ENCODE measurements around the gene SYT5. TPM values are rescaled to one million over a fixed set of nuclear protein-coding genes. Genes with fewer than 3 reads are reported as not detected.

The SYT5 gene
- total and polyA plus RNA-seq, 2 of the 13 experiments (the other 11 are each of a cell fraction or from before 2014, with no cell fraction given) = not detected

DNA sequence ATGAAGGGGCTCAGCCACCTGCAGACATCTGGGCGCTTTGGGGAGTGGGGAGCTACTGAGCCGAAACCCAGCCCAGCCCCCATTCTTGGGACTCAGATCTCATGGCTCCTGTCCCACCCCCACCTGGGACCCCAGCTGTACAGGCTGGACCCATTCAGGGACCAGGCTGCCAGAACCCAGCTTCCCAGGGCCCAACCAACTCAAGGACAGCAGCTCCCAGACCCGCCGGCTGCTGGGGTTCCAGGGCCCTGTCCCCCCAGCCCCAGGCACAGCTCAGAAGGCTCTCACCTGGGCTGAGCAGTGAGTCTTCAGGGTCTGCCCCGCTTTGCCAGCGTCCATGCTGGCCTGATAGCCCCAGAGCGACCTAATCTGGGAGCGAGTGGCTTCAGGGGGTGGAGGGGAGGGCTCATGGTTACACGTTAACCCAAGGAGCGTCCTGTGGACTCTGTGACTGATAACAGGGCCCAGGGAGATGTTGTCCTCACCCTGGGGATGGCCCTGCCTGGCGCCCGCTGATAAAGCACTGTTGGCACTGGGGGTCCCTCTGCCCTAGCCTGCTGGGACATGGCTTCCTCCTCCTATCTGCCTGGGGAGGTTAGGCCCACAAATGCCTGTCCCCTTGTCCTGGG, 48.4 kb upstream of the SYT5 start, which contains the start of gene TMEM86B (continued):
- TF ChIP-seq AKAP8 (CRISPR knock-in tag; IDR thresholded peaks at IDR 0.05) (peak; percentile 92), ZNF124 (CRISPR knock-in tag; IDR thresholded peaks at IDR 0.05) (0 out of 2 replicates have a peak, but pooled peaks have one; percentile 36), ZBTB7B (CRISPR knock-in tag; IDR thresholded peaks at IDR 0.05) (peak; percentile 76; the same call in 1 of the 2 replicates), MTF1 (CRISPR knock-in tag; IDR thresholded peaks at IDR 0.05) (no peak), TOE1 (CRISPR knock-in tag; IDR thresholded peaks at IDR 0.05) (no peak), HES4 (CRISPR knock-in tag; IDR thresholded peaks at IDR 0.05; ENCODE audit: borderline replicate concordance) (0 out of 2 replicates have a peak, but pooled peaks have one; percentile 16), IRX3 (CRISPR knock-in tag; IDR thresholded peaks at IDR 0.05; ENCODE audit: borderline replicate concordance, low read depth) (no peak), FOSL2 (CRISPR knock-in tag; IDR thresholded peaks at IDR 0.05) (peak; percentile 44; the same call in 1 of the 2 replicates), ZNF230 (CRISPR knock-in tag; IDR thresholded peaks at IDR 0.05) (peak; percentile 34; the same call in 1 of the 2 replicates), ZNF337 (CRISPR knock-in tag; IDR thresholded peaks at IDR 0.05; ENCODE audit: borderline replicate concordance, low read depth) (no peak), ZNF597 (CRISPR knock-in tag; IDR thresholded peaks at IDR 0.05) (no peak), ZSCAN31 (CRISPR knock-in tag; IDR thresholded peaks at IDR 0.05; ENCODE audit: low read depth) (0 out of 2 replicates have a peak, but pooled peaks have one; percentile 38), ZMAT3 (CRISPR knock-in tag; conservative IDR thresholded peaks at IDR 0.05) (0 out of 2 replicates have a peak, but pooled peaks have one; percentile 55), HDAC1 (CRISPR knock-in tag; IDR thresholded peaks at IDR 0.05) (peak; percentile 75), FIP1L1 (IDR thresholded peaks at IDR 0.05; ENCODE audit: borderline replicate concordance, insufficient read depth, low read depth, low read length) (no peak), ZSCAN21 (CRISPR knock-in tag; IDR thresholded peaks at IDR 0.05; ENCODE audit: borderline replicate concordance) (peak; percentile 55; the same call in 1 of the 2 replicates), FOXP1 (IDR thresholded peaks at IDR 0.05) (no peak), FOXP1 (CRISPR knock-in tag; IDR thresholded peaks at IDR 0.05) (peak; percentile 41; the same call in 1 of the 2 replicates), ZNF737 (CRISPR knock-in tag; IDR thresholded peaks at IDR 0.05; ENCODE audit: borderline replicate concordance) (0 out of 2 replicates have a peak, but pooled peaks have one; percentile 38), FOXA3 (CRISPR knock-in tag; IDR thresholded peaks at IDR 0.05) (peak; percentile 69), HNF4G (IDR thresholded peaks at IDR 0.05; ENCODE audit: borderline replicate concordance, low read depth, low read length) (peak; percentile 65; the same call in 1 of the 2 replicates), HNF4G (CRISPR knock-in tag; IDR thresholded peaks at IDR 0.05; ENCODE audit: borderline replicate concordance, low read depth) (no peak), ZMYM3 (CRISPR knock-in tag; IDR thresholded peaks at IDR 0.05) (peak; percentile 52; the same call in 1 of the 2 replicates)
- TF ChIP-seq, protein P1, sequence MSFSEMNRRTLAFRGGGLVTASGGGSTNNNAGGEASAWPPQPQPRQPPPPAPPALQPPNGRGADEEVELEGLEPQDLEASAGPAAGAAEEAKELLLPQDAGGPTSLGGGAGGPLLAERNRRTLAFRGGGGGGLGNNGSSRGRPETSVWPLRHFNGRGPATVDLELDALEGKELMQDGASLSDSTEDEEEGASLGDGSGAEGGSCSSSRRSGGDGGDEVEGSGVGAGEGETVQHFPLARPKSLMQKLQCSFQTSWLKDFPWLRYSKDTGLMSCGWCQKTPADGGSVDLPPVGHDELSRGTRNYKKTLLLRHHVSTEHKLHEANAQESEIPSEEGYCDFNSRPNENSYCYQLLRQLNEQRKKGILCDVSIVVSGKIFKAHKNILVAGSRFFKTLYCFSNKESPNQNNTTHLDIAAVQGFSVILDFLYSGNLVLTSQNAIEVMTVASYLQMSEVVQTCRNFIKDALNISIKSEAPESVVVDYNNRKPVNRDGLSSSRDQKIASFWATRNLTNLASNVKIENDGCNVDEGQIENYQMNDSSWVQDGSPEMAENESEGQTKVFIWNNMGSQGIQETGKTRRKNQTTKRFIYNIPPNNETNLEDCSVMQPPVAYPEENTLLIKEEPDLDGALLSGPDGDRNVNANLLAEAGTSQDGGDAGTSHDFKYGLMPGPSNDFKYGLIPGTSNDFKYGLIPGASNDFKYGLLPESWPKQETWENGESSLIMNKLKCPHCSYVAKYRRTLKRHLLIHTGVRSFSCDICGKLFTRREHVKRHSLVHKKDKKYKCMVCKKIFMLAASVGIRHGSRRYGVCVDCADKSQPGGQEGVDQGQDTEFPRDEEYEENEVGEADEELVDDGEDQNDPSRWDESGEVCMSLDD (CRISPR knock-in tag; IDR thresholded peaks at IDR 0.05; ENCODE audit: borderline replicate concordance) = peak; percentile 31; the same call in 1 of the 2 replicates
- TF ChIP-seq, protein P2, sequence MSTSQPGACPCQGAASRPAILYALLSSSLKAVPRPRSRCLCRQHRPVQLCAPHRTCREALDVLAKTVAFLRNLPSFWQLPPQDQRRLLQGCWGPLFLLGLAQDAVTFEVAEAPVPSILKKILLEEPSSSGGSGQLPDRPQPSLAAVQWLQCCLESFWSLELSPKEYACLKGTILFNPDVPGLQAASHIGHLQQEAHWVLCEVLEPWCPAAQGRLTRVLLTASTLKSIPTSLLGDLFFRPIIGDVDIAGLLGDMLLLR (CRISPR knock-in tag; IDR thresholded peaks at IDR 0.05) = peak; percentile 27; the same call in 1 of the 2 replicates
